Sciatic nerve (tissue), 2 donors: ENCODE data around the gene RFX7. TPM values are rescaled to one million over a fixed set of nuclear protein-coding genes. Genes with fewer than 3 reads are reported as not detected.

ENCODE experiments used
- ATAC-seq: fragments of 200-7000 bp; cut with Tn5 transposase; one replicate; pipeline ENCODE4 v1.9.1; 2020; ENCODE audit warnings: mild to moderate bottlenecking, moderate library complexity
- DNase-seq: peaks from one replicate; pipeline ENCODE4 v3.0.0-alpha.2; 2020; ENCODE audit warnings: low spot score
- intact Hi-C: fragments of 100-400 bp; cut with DNase I; formaldehyde crosslinking; loops from one replicate; pipeline ENCODE4 v1.14.2; 2022
- total RNA-seq: library from RNA; stranded (reverse); fragmentation: NEBNext Ultra II Directional; extraction: Animal tissue kit (Norgen Biotek cat#: 25700); gene quantifications from one replicate; pipeline ENCODE4 v1.2.1, GENCODE V29; 2021
- donor health status: DM: no; HTN: no; CAD: no.
- donor health status: DM: no; HTN: no; CAD: no.

Gene RFX7
- total RNA-seq, 1 donor from 2014 or later, result 19.6 TPM

GRCh38 chr15:56245871-56246814 lies 2.5 kb upstream of the RFX7 start:
- peak; percentile 87 for ATAC-seq
- intact Hi-C loops, result no loop called here

GRCh38 chr15:56244811-56245576 lies 1.3 kb upstream of the RFX7 start:
- intact Hi-C loops, result no loop called here
- ATAC-seq (peak; percentile 7), DNase-seq (no peak)

More at GRCh38 chr15:56245871-56246814, 2.5 kb upstream of the RFX7 start:
- DNase-seq, result peak; percentile 92

DNA sequence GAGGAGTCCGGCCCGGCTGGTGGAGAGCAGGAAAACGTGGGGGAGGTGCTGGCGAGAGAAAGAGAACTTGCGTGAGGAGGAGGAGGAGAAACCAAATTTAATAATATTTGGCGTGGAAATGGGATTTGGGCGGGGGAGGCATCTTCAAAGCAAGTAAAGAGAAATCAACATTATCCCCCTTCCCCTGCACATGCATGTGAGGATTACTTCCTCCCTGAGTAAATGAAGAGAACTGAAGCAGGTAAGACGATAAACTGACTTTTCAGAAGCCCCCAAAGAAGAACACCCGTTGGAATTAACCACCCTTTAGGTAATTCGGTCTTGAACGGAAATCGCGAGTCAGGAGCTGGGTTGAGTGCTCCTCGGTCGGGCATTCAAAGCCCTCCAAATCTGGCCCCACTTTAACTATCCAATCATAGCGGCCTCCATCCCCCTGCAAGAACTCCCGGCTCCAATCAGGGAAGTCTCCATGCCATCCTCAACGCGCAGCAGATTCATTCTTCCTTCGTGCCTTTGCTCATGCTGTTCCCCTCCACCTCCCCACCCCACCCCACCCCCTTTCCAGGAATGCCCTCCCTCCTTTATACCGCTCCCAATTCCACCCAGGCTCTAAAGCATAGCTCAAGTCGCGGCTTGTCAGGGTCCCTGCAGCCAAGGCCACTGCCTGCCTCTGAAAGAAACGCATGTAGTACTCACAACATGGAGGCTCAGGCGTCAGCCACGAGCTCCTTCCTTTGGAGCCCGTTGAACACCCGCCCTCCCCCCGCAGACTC lies 545 bp upstream of the RFX7 start:
- ATAC-seq, result peak; percentile 65
- peak; percentile 64 for DNase-seq
- intact Hi-C loops, result no loop called here

GRCh38 chr15:56242576-56243162 lies 1.0 kb downstream of the RFX7 start:
- intact Hi-C loops, result no loop called here
- ATAC-seq, result no peak
- no peak for DNase-seq

- intact Hi-C loops, result no loop called here
- DNase-seq (no peak), ATAC-seq (no peak)
Observed at GRCh38 chr15:56241374-56242105, 2.1 kb downstream of the RFX7 start.

DNA sequence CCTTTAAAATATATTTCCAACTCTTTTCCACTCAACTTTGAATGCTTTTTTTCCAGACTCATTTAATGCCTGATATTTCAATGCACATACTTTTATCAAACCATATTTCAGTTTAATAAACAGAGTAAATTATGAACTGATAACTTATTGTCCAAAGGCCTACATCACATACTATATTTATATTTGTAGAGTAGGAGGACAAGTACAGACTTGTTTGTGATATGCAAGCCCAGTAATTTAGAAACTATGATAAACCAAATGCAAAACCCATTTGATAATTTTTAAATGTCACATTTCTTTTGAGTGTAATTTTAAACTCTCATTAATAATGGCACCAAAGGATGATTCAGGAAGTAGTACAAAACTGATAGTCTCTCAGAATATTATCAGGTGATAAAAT lies 3.3 kb downstream of the RFX7 start:
- DNase-seq (no peak), ATAC-seq (no peak)
- intact Hi-C loops, result no loop called here

DNA sequence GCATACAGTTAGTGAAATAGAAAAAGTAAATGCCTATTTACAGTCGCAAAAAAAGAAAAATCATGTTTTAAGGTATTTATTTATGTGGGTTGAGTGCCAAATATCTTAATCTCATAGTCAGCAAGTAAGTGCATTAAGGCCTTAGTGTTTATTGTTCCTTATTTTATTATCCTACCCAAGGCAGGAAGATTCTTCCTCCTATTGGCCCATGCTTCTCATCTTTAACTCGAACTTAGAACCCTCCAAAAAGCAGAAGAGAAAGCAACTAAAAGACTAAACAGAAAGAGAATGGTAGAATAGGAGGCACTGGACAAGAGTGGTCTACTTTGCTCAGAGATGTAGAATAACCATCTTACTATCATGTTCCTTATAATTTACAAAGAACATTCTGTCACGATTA lies 7.5 kb downstream of the RFX7 start:
- intact Hi-C loops, result no loop called here
- ATAC-seq, result no peak
- no peak for DNase-seq

GRCh38 chr15:56234804-56235203 lies 8.9 kb downstream of the RFX7 start:
- intact Hi-C loops, result no loop called here

GRCh38 chr15:56233549-56233948 lies 10.1 kb downstream of the RFX7 start:
- no peak for DNase-seq
- intact Hi-C loops, result no loop called here
- ATAC-seq, result no peak

More at GRCh38 chr15:56234804-56235203, 8.9 kb downstream of the RFX7 start:
- DNase-seq, result no peak
- no peak for ATAC-seq

DNA sequence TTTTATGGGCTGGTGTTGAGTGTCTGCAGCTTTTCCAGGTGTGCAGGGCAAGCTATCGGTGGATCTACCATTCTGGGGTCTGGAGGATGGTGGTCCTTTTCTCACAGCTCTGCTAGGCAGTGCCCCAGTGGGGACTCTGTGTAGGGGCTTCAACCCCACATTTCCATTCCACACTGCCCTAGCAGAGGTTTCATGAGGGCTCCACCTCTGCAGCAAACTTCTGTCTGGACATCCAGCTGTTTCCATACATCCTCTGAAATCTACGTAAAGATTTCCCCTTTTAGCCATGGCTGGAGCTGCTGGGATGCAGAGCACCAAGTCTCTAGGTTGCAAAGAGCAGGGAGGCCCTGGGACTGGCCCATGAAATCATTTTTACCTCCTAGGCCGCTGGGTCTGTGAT lies 11.6 kb downstream of the RFX7 start:
- intact Hi-C loops, result no loop called here
- no peak for ATAC-seq
- DNase-seq, result no peak

DNA sequence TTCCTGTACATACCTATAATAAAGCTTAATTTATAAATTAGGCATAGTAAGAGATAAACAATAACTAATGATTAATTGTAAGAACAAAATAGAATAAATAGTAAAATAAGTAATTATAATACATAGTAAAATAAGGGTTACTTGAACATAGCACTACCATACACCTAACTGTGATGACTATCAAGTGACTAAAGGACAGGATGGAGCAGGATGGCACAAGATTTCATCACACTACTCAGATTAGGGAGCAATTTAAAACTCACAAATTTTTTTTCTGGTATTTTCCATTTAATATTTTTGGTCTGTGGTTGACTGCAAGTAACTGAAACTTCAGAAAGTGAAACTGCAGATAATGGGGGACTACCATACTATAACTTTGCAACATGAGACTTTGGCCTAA lies 14.8 kb downstream of the RFX7 start:
- ATAC-seq (no peak), DNase-seq (no peak)
- intact Hi-C loops, result no loop called here

DNA sequence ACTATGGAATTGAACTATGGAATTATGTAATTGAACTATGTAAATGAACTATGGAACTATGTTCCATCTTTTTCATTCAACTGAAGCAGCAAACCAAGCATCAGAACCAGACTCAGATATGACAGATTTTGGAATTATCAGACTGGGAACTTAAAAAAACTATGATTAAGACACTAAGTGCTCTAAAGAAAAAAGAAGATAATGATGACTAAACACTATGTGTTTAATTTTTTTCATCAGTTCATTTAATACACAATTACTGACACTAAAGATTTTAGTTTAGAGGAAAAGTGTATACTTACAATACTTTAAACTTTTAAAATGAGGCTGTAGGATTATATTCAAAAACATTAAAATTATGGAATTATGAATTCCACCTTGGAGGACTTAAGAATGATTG lies 15.3 kb downstream of the RFX7 start:
- ATAC-seq, result no peak
- DNase-seq, result no peak
- intact Hi-C loops, result no loop called here

GRCh38 chr15:56227780-56228179 lies 15.9 kb downstream of the RFX7 start:
- ATAC-seq (no peak), DNase-seq (no peak)
- intact Hi-C loops, result no loop called here

- intact Hi-C loops, result no loop called here
- ATAC-seq, result no peak
- no peak for DNase-seq
Observed at GRCh38 chr15:56227306-56227705, 16.4 kb downstream of the RFX7 start.

DNA sequence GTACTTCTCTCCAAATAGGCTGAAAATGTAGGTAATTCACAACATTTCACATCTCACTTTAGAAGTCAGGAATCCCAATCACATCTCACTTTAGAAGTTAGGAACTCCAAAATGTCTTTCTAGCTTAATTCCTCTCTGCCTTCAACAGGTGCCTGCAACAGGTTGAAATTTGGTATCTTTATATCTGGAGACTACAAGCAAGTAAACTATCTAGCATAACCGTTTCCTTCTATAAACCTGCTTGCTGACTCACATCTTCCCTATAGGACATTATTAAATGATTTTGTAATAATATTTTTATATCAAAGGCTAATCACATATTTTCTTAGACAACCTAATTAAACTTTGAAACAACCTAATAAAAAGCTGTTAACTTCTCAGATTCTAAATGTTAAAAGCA lies 18.2 kb downstream of the RFX7 start:
- DNase-seq (no peak), ATAC-seq (no peak)
- intact Hi-C loops, result no loop called here

GRCh38 chr15:56222302-56222701 lies 21.4 kb downstream of the RFX7 start:
- intact Hi-C loops, result no loop called here
- ATAC-seq, result no peak
- no peak for DNase-seq

DNA sequence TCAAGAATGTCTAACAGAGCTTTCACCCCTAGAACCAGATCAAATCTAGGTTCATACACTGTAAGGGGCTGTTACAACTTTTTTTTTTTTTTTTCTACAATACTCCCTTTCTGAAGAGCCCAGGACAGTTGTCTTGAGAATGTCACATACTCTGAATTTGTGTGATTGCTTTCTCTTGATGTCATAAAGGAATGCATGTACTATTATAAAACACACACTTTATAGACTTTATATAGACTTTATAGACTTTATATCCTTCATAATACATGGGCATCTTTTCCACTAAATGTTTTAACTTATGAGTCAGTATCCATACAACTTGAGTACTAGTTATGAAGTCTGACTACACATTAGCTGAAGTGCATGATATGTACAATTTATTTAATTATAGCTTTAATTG lies 26.3 kb downstream of the RFX7 start:
- intact Hi-C loops, result no loop called here
- no peak for DNase-seq

DNA sequence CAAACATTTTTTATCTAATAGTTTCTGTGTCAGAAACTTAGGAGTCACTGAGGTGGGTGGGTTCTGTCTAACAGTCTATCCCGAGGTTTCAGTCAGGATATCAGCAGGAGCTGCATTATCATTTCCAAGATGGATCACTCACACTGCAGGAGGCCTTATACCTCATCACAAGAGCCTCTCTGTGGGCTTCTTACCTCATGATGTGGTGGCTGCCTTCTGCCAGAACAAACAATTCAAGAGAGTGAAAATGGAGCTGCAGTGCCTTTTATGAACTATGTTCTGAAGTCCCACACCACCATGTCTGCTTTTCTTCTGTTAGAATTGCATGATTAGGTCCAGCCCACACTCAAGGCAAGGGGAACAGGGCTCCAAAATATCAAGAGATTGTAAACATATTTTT lies 27.9 kb downstream of the RFX7 start:
- no peak for DNase-seq
- ATAC-seq, result no peak
- intact Hi-C loops, result no loop called here

More for the DNA sequence above, 26.3 kb downstream of the RFX7 start:
- ATAC-seq, result no peak
